Posterior cingulate gyrus (tissue), 11 donors: Measurements from ENCODE around the gene CLCN1.

Experiments used
- DNase-seq, 10 donors: peaks; one replicate each; pipeline versions ENCODE4 v3.0.0 to v3.0.0-alpha.2; 2020 to 2021; ENCODE audit warnings: mixed read lengths in 3 of 10
- intact Hi-C: fragments of 100-400 bp; cut with DNase I; formaldehyde crosslinking; loops from one replicate; pipeline ENCODE4 v1.15.1; 2023

Gene CLCN1

DNA sequence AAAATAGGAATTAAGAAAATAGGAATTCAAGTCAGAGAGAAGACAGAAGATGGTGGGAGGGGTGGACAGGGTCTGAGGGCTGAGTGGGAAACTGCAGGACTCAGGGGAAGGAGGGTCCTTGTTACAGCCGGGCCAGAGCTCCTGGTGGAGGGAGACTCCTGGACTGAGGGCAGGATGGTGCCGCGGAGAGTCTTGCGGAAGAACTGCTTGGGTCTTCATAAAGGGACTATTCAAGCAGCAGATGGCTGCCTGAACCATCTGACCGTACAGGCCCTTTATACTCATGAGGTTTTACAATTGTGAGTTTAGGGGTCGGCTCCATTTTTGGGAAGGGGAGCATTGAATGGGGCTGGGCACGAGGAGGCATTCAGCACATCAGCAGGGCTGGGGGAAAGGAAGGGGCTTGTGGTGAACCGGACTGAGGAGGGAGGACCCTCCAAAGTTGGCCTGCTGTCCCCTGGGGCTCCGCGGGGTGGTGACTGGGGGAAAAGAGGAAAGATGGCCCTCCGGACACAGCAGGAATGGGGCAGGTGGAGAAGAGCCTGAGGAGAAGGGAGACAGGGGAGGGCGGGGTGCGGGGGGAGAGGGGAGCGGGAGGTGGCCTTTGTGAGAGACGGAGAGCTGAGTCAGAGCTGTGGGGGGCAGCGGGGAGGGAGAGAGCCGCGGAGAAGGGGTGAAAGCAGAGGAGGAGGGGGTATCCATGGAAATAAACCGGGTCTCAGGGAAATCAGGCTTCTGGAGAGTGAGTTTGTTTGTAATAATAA lies 45.1 kb downstream of the CLCN1 start:
- intact Hi-C loops, result no loop called here
- DNase-seq, result peak in 5 of 10 donors; percentile 40 to 91 (median 52)

DNA sequence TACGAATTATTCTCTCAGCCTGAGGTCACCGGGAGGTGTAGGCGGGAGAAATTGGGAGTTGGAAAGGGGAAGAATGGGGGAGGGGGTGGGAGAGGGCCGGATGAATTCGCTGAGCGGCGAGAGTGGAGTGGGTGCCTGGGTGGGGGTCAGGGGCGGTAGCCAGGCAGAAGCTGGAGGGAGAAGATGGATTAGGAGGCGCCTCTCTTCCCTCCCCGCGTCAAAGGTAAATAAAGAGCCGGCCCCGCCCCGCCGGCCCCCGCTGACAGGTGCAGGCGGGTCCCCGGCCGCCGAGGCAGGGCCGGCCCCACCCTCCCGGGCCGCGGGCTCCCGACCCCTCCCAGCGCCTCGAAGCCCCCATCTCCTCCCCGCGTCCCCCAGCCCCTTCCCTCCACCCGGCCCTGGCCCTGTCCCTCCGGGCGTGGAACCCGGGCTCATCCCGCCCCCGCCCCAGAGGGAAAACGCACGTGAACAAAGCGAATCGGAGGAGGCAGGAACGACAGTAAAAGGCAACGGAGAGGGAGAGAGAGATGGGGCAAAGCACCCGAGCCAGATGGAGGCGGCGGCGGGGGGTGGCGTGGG lies 45.7 kb downstream of the CLCN1 start:
- DNase-seq, result peak in 1 of 10 donors; percentile 84
- intact Hi-C loops, result no loop called here

DNA sequence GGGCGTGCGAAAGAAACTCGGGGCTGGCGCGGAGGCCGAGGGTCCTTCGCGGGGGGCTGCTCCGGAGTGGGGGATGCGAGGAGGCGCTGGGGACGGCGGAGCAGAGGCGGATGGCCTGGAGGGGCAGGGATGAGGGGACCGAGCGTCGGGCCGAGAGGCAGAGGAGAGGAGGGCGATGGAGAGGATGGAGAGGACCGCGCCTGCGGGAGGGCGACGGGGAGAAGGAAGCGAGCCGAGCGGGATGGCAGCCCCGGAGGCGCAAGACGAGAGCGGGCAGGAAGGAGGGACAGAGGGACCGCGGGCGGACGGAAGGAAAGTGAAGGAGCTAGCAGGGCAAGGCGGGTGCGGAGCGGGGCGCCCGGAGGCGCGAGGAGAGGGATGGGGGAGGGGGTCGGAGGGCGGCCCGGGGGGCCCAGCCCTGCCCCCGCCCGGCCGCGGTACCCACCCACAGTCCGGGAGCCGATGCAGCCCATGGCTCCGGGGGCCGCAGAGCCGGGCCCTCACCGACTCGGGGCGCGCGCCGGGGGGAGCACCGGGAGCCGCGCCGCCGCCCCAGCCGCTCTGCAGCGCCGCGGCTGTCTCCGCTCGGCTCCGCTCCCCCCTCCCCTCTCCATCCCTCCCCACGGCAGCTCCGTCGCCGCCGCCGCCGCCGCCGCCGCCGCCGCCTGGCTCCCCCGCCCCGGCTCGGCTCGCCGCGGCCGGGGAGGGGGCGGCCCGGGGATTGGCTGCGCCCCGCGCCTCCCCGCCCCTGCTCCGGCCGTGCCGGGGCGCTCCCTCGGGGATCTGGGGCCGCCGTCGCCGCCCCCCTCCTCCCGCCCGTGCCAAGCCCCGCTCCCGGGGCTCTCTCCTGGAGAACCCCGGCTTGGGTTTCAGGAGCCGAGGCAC lies 46.5 kb downstream of the CLCN1 start, which contains the start of gene FAM131B:
TSS of gene FAM131B (minus strand) at position 583 of the 885 bp plus-strand sequence. CDS start at position 473, 110 bp downstream.
- DNase-seq, result peak in 6 of 10 donors; percentile 42 to 95 (median 64)
- intact Hi-C loops, result no loop called here

DNA sequence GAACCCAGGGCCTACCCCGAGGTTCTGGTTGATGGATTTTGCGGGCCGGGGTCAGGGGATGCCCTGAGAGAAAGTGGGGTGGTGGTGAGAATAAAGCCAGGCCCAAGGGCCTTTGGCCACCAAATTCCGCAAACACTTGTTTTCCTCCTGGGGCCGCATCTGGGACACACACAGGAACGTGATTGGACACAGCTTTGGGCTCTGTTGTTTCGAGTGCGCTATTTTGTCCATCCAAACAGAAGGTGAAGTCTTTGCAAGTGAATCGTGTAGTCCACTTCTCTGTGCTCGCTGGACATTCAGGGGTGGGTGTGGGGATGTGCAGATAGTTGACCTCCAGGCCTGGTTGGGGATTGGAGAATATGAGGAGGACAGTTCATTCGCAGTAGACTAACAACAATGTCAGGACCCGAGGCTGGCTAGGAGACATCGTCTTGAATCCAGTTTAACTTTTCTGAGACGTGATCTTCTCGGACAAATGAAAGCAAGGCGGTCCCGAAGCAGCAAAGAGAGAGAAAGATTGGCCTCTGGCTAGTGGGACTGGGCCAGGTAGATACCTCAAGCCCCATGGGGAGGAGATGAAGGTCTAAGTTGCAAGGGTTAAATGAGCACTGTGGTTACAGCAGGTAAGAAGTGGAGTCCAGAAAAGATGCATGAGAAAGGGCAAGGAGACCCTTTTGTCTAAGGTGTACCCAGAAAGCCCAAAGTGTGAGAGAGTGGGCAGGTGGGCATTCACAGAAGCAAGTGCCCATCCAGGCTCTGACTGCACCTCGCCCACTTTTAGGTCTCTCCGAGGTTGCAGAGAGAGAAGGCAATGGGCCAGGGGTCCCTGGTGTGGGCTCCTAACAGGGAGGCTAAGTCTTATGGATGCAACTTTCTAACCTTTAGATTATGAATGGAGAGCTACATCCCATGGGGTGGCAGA lies 47.4 kb downstream of the CLCN1 start:
- DNase-seq, result no peak
- intact Hi-C loops, result no loop called here

DNA sequence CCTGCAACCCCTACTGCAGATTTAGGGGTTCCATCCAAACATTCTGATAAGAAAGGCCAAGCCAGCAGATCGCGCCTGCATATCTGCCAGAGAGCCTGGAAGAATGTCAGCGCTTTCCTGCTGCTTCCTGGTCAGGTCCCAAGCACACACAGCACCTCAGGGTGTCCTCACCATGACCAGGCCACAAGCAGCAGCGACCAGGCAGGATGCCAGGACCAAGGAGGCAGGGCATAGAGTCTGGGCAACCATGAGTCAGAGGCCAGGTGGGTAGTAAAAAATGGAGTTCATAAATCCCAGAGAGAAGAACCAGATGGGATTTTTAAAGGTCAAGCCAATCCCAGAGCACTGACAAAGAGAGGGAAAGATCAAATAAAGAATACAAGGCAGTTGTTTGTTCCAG lies 52.1 kb downstream of the CLCN1 start:
- intact Hi-C loops, result no loop called here
- no peak for DNase-seq

DNA sequence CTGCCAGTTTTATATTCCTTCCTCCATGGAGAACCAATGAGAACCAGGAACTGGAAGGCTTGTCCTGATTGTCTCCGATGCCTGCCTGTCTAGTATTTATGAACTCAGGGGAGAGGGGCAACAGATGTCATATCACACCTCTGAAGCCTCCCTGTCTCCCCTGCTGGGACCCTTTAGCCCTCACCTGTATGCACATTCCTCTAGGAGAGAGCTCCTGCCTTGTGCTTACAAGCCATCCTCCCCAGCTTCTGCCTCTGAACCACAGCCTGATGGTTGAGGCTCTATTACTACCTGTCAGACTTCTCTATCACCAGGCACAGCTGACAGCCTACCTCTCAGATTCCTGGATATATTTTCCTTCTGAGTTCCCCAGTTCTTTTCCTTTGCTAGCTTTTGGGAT lies 52.5 kb downstream of the CLCN1 start:
- peak in 1 of 10 donors; percentile 1 for DNase-seq
- intact Hi-C loops, result no loop called here

DNA sequence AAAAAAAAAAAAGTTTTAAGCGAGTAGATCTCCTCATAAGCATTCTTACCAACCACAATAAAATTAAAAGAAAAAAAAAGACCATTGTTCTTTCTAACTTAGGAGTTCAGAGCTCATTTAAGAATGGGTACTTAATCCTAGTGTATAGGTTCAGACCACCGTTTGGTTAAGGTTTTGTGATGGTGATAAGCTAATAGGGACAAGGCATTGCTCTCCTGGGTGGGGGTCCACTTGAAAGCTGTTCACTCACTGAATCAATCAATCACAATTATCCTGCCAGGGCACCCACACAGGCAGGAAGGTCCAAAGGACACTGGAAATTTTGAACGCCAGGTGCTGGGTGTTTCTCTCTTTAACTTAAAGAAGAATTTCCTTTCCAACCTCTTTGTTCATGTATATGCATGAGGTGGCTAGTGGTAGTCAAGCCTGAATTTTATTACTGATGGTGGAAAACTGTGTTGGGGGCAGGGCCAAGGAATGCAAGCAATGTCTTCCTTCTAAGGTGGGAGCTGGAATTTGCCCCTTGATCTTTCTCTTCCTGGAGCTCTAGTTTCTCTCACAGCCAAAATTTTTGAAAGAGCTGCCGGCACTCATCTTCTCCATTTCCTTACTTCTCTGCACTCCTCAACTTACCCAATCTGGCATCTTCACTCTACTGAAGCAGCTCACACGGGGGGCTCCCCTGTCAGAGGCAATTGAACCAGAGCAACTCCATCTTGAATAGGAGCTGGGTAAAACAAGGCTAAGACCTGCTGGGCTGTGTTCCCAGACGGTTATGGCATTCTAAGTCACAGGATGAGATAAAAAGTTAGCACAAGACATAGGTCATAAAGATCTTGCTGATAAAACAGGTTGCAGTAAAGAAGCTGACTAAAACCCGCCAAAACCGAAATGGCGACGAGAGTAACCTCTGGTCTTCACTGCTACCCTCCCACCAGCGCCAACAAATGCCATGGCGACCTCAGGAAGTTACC lies 54.1 kb downstream of the CLCN1 start:
- peak in 2 of 10 donors; percentile 30 to 55 for DNase-seq
- intact Hi-C loops, result no loop called here

DNA sequence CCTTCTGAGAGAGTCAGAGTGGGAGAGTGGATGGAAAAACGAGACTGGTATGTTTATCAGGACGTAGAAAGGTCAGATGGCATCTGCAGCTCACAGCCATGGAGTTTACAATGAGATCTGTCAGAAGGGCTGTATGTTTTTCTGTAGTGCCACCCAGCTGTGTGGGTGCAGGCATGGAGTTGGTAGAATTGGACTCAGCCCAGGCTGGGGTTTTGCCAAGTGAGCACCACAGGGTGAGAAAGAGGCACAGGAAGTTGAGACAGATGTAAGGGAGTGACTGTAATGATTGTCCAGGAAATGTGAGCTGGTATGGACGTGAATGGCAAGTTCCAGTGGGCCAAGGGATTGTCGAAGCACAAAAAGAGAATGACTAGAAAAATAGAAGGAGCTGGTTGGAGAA lies 56.2 kb downstream of the CLCN1 start:
- intact Hi-C loops, result no loop called here
- peak in 9 of 10 donors; percentile 72 to 97 (median 86) for DNase-seq

DNA sequence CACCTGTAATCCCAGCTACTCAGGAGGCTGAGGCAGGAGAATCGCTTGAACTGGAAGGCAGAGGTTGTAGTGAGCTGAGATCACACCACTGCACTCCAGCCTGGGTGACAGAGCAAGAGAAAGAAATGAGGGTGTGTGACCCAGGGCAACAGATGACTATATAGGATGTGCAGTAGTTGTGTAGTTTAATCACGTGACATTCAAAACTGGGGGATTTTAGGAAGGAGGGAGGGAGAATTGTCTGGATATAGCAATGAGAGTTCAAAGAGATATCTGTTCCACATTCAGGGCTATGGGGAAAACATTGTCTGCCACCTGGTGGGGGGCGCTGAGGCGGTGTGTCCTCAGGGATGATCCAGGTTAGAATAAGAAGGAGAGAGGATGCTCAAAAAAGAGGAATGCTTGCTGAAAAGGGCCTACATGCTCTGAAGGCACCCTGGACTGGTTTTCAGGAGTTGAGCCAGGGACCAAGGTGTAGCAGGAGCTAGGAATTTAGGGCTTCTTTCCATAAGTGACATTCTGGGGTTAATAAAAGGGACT lies 57.4 kb downstream of the CLCN1 start:
- peak in 2 of 10 donors; percentile 29 to 80 for DNase-seq
- intact Hi-C loops, result no loop called here

DNA sequence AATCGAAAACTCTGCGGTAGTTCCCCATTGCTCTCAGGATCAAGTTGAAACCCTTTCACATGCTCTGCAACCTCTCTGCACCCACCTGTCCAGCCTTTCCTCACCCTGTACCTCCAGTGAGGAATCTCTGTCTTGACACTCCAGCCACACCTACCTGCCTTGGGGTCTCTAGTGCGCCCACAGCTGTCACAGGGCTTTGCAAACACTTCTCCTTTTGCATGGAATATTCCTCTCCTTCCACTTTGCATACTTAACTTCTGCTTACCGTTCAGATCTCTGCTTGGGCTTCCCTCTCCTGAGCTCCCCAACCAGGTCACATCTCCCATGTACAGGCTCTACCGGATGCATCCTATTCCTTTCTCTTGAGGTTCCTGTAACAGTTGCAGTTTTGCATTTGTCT lies 58.6 kb downstream of the CLCN1 start:
- DNase-seq, result peak in 2 of 10 donors; percentile 11 to 46
- intact Hi-C loops, result no loop called here

DNA sequence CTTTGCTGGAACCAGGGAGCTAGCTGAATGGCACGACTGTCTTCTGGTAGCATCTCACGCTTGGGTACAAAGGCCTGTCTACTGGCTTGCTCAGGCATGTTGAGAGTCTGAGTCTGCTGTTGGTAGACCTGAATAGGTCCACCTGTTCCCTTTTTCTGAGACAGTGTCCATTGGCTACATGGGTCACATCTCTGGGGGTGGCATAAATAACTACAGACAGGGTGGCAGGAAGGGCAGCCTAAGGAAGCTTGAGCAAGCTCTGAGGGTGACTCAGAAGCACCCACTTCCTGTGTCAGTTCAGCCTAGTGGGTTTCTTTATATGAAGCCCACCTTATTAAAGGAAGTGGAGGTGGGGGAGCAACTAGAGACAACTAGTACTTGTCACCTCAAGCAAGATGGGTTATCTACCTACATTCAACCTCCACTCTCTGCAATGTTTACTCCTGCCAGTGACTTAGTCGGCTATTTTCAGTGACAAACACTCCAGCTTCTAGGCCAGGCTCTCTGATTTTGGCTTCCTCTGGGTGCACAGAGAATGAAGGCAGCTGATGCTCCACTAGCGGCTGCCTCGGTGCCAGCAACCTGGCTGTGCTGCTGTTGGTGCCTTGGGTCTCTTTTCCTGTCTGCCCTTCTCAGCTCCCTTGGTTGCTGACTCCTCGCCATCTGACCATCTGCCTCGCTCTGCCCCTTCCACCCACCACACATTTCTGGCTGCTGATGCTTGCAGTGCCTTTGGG lies 59.6 kb downstream of the CLCN1 start:
- DNase-seq, result peak in 5 of 10 donors; percentile 58 to 90 (median 83)
- intact Hi-C loops, result no loop called here

DNA sequence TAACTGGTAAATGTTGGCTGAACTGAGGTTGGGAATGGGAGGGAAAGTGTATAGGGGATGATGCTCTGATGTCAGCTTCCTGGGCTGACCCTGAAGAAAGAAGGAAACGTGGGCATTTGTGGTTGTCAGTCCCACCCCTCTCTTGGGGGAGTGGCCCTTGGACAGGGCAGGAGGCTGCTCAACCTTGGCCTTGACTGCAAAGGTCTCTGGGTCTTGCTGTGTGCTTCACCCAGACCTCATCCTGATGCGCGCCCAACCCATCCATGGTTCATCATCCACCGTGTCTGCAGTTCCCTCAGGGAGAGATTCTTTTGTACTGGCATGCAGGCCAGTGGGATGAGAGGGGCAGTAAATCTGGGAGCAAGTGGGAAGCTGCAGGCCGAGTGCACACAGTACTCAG lies 60.5 kb downstream of the CLCN1 start:
- intact Hi-C loops, result no loop called here
- peak in 3 of 10 donors; percentile 7 to 78 (median 68) for DNase-seq

DNA sequence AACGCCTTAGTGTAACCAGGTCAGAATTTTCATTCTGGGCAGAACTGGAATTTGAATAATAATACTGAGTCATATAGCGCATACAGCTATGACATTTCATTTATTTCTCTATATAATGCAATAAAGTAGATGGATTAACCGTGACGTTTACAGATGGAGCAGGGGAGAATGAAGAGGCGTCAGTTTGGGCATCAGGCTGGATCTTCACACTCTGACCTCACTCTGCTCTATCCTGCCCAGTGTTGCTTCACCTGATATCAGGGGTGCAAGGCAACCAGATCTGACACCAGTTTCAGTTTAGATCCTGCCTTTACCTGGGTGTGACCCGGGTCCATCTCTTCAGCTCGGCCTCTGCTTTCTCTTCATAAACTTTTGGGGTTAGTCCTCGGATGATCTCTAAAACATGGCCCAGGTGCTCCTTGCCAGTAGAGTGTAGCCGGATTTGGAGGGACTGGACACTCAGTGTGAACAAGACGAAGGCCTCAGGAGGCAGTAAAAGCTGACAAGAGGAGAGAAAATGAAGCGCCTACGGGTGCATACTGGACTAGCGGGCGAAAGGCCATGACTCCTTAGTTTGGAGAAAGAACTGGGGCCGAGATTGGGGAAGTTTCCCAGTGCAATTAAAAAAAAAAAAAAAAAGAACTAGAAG lies 63.8 kb downstream of the CLCN1 start:
- intact Hi-C loops, result loop anchor here (2.0 kb wide), 2 partner anchors 37 to 91 kb away; partner anchors contain the start of gene CASP2
- DNase-seq, result no peak

DNA sequence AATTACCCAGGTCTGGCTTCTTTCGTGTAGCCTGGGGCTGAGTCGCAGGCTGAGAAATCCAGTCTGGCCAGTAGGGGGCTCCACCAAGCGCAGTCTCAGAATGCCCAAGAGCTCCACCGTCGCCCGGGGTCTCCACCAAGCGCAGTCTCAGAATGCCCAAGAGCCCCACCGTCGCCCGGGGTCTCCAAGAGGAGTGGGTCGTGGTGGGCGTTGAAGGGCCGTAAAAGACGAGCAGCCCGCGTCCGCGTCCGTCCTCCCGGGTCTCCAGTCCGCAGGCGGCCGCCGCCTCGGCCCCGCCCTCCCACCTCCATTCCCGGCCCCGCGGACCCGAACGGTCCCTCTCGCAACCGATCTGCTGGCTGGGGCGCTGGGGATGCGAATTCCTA lies 64.3 kb downstream of the CLCN1 start:
- DNase-seq, result peak; percentile 74 to 97 (median 86)
- intact Hi-C loops, result loop anchor here (2.0 kb wide), 1 partner anchor 37 kb away; no protein-coding TSS in a partner anchor

DNA sequence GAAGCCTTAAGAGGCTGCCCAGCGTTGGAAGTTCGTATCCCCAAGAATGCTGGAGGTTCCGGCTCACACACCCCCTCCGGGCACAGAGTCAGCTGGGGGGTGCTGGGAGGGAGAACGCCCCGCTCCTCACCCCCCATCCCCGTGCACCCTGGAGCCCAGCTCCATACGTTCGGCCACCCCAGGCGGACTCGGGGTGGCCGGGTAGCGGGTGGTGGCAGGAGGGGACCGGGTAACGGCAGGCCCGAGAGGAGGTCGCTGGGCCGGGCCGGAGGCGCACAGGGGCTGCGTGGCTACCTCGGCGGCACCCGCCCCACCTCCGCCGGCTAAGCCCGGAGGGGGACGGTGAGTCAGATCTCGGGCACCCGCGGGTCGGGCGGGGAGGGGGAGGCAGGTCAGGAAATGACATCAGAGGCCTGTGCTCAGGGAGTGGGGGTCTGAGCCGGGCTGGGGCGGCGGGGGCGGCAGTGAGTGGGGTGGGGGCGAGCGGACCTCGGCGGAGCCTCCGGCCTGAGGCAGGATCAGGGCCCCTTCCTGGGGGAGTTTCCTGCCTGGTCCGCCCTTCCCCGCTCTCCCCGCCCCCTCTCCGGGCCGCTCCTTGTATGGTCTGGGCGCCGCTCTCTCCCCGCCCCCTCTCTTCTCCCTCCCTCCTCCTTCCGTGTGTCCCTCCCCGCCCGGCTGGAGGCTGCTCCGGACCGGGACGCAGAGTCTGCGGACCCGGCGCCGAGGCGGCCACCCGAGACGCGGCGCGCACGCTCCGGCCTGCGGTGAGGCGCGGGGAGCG lies 64.9 kb downstream of the CLCN1 start, which contains the start of gene ZYX:
TSS of gene ZYX (plus strand) at position 700 of the 781 bp plus-strand sequence. CDS start 227 bp downstream, outside the sequence.
- DNase-seq, result peak; percentile 76 to 97 (median 82)
- intact Hi-C loops, result loop anchor here (2.0 kb wide), 1 partner anchor 36 kb away; no protein-coding TSS in a partner anchor
